H9 (cell line): ENCODE results near the gene KPNA1. TPM values are rescaled to one million over a fixed set of nuclear protein-coding genes. Genes with fewer than 3 reads are reported as not detected.

Experiments
- DNase-seq: peaks from one replicate; pipeline ENCODE4 v3.0.0-alpha.2; 2017
- H2AFZ ChIP-seq: one replicate; pipeline ENCODE4 v1.6.1; 2013; ENCODE audit warnings: mild to moderate bottlenecking, low read length, control low read depth, moderate library complexity
- H2AK5ac ChIP-seq: 2 replicates; pipeline ENCODE4 v1.6.1; 2013; ENCODE audit warnings: low read length, control low read depth, mixed read lengths; ENCODE audit not compliant: insufficient read length
- H2BK120ac ChIP-seq: one replicate; pipeline ENCODE4 v1.6.1; 2013; ENCODE audit warnings: low read depth, mild to moderate bottlenecking, low read length, control low read depth, inconsistent platforms; ENCODE audit not compliant: poor library complexity, severe bottlenecking
- H2BK12ac ChIP-seq: 2 replicates; pipeline ENCODE4 v1.6.1; 2013; ENCODE audit warnings: low read length, control low read depth, mixed read lengths, low read depth; ENCODE audit not compliant: insufficient read length
- H2BK15ac ChIP-seq: 2 replicates; pipeline ENCODE4 v1.6.1; 2013; ENCODE audit warnings: low read depth, low read length, control low read depth
- H2BK20ac ChIP-seq: one replicate; pipeline ENCODE4 v1.6.1; 2013; ENCODE audit warnings: low read depth, mild to moderate bottlenecking, low read length, control low read depth, inconsistent platforms; ENCODE audit not compliant: poor library complexity, severe bottlenecking
- H2BK5ac ChIP-seq: 2 replicates; pipeline ENCODE4 v1.6.1; 2013; ENCODE audit warnings: low read length, control low read depth, mixed read lengths; ENCODE audit not compliant: insufficient read length
- H3K14ac ChIP-seq: 2 replicates; pipeline ENCODE4 v1.6.1; 2013; ENCODE audit warnings: low read length, control low read depth; ENCODE audit not compliant: insufficient read depth
- H3K18ac ChIP-seq: 2 replicates; pipeline ENCODE4 v1.6.1; 2013; ENCODE audit warnings: low read depth, mild to moderate bottlenecking, mixed read lengths, low read length, control low read depth; ENCODE audit not compliant: insufficient read length
- H3K23ac ChIP-seq: 2 replicates; pipeline ENCODE4 v1.6.1; 2013; ENCODE audit warnings: low read length, control low read depth, mixed read lengths, low read depth; ENCODE audit not compliant: insufficient read length
- H3K23me2 ChIP-seq: 2 replicates; pipeline ENCODE4 v1.6.1; 2013; ENCODE audit warnings: low read depth, mild to moderate bottlenecking, mixed read lengths, low read length, control low read depth; ENCODE audit not compliant: insufficient read length, poor library complexity, severe bottlenecking
- H3K27ac ChIP-seq: 2 replicates; pipeline ENCODE4 v1.5.1; 2013; ENCODE audit warnings: low read length, control low read depth, mixed read lengths, low read depth; ENCODE audit not compliant: insufficient read length
- H3K27me3 ChIP-seq: 2 replicates; pipeline ENCODE4 v1.6.1; 2013; ENCODE audit warnings: low read length, control low read depth, inconsistent platforms; ENCODE audit not compliant: insufficient read depth
- H3K4ac ChIP-seq: 2 replicates; pipeline ENCODE4 v1.6.1; 2013; ENCODE audit warnings: low read depth, mild to moderate bottlenecking, control low read depth, inconsistent platforms, low read length, moderate library complexity
- H3K4me1 ChIP-seq: 2 replicates; pipeline ENCODE4 v1.6.1; 2013; ENCODE audit warnings: low read length, control low read depth, inconsistent platforms; ENCODE audit not compliant: insufficient read depth
- H3K4me2 ChIP-seq: 2 replicates; pipeline ENCODE4 v1.6.1; 2013; ENCODE audit warnings: low read length, control low read depth, mixed read lengths; ENCODE audit not compliant: insufficient read length, insufficient read depth
- H3K56ac ChIP-seq: 2 replicates; pipeline ENCODE4 v1.6.1; 2013; ENCODE audit warnings: low read depth, mild to moderate bottlenecking, mixed read lengths, low read length, control low read depth; ENCODE audit not compliant: insufficient read length
- H3K79me1 ChIP-seq: 2 replicates; pipeline ENCODE4 v1.6.1; 2013; ENCODE audit warnings: low read depth, mild to moderate bottlenecking, moderate library complexity, low read length, control low read depth, inconsistent platforms; ENCODE audit not compliant: insufficient read depth, poor library complexity, severe bottlenecking
- H3K79me2 ChIP-seq: 2 replicates; pipeline ENCODE4 v1.6.1; 2013; ENCODE audit warnings: low read length, control low read depth, inconsistent platforms; ENCODE audit not compliant: insufficient read depth
- H3K9ac ChIP-seq: 2 replicates; pipeline ENCODE4 v1.6.1; 2013; ENCODE audit warnings: low read length, control low read depth, mixed read lengths; ENCODE audit not compliant: insufficient read length; ENCODE audit errors: extremely low read depth
- H3K9me3 ChIP-seq: one replicate; pipeline ENCODE4 v1.6.1; 2013; ENCODE audit warnings: low read depth, low read length, inconsistent platforms; ENCODE audit not compliant: control insufficient read depth
- H3T11ph ChIP-seq: one replicate; pipeline ENCODE4 v1.6.1; 2013; ENCODE audit warnings: mild to moderate bottlenecking, low read length, control low read depth, inconsistent platforms
- H4K20me1 ChIP-seq: one replicate; pipeline ENCODE4 v1.6.1; 2013; ENCODE audit not compliant: control insufficient read depth, insufficient read length, insufficient read depth
- H4K5ac ChIP-seq: 2 replicates; pipeline ENCODE4 v1.6.1; 2013; ENCODE audit warnings: low read depth, mild to moderate bottlenecking, mixed read lengths, low read length, control low read depth; ENCODE audit not compliant: insufficient read length
- H4K8ac ChIP-seq: replicated peaks from 2 replicates; pipeline ENCODE4 v1.6.1; 2013; ENCODE audit warnings: low read length, control low read depth, mixed read lengths, low read depth; ENCODE audit not compliant: insufficient read length
- H4K91ac ChIP-seq: 2 replicates; pipeline ENCODE4 v1.6.1; 2013; ENCODE audit warnings: low read depth, mild to moderate bottlenecking, moderate library complexity, mixed read lengths, low read length, control low read depth; ENCODE audit not compliant: insufficient read length
- H3K27ac Mint-ChIP-seq, 3 experiments: 2 replicates in 2 of 3; 3 replicates in 1 of 3; pipeline ENCODE4 v1.8.0; 2020 to 2021; ENCODE audit warnings: mixed read lengths in 3 of 3, mild to moderate bottlenecking in 1 of 3, moderate library complexity in 1 of 3
- H3K27me3 Mint-ChIP-seq: 2 replicates; pipeline ENCODE4 v1.8.0; 2021; ENCODE audit warnings: low read depth, mild to moderate bottlenecking, moderate library complexity, mixed read lengths
- H3K36me3 Mint-ChIP-seq, 3 experiments: 2 replicates in 2 of 3; 3 replicates in 1 of 3; pipeline ENCODE4 v1.8.0; 2020 to 2021; ENCODE audit warnings: low read depth in 3 of 3, mixed read lengths in 3 of 3; ENCODE audit not compliant: insufficient read depth in 1 of 3
- H3K4me1 Mint-ChIP-seq, 2 experiments: 2 replicates each; pipeline ENCODE4 v1.8.0; 2020; ENCODE audit warnings: mixed read lengths in 2 of 2
- H3K4me3 Mint-ChIP-seq, 2 experiments: 2 replicates in 1 of 2; 3 replicates in 1 of 2; pipeline ENCODE4 v1.8.0; 2020 to 2021; ENCODE audit warnings: mild to moderate bottlenecking in 2 of 2, mixed read lengths in 2 of 2, moderate library complexity in 1 of 2
- H3K9me3 Mint-ChIP-seq, 2 experiments: 2 replicates in 1 of 2; 3 replicates in 1 of 2; pipeline ENCODE4 v1.8.0; 2020; ENCODE audit warnings: mild to moderate bottlenecking in 2 of 2, mixed read lengths in 2 of 2, moderate library complexity in 1 of 2
- CTCF ChIP-seq: fragments of 200-600 bp; sonication (generic); conservative IDR thresholded peaks from 3 replicates; pipeline ENCODE4 v1.8.0; 2021; ENCODE audit warnings: antibody characterized with exemption, mild to moderate bottlenecking
- WGBS: extraction: QIAGEN DNeasy Blood & Tissue Kit; methylation state at CpG from one replicate; pipeline ENCODE4 v1.1.7; 2013; ENCODE audit warnings: missing lambda C conversion rate, low lambda C conversion rate, mixed read lengths; ENCODE audit not compliant: insufficient read length; ENCODE audit errors: extremely low coverage; 5-methylcytosine and 5-hydroxymethylcytosine counted together
- total RNA-seq: library from RNA; stranded (reverse); gene quantifications from 2 replicates; pipeline ENCODE4 v1.2.1, GENCODE V29; 2021

The KPNA1 gene
- total RNA-seq, 1 experiment from 2014 or later, result 71.7 TPM

- Histone ChIP-seq H3T11ph (no peak overlapping the region), H2BK120ac (no peak overlapping the region), H3K14ac (no peak overlapping the region), H2BK12ac (no peak overlapping the region), H4K20me1 (no peaks in the 10 kb centered on the region), H4K91ac (no peak overlapping the region), H3K18ac (no peak overlapping the region), H3K4me2 (no peak overlapping the region), H3K56ac (no peak overlapping the region), H3K9me3 (no peaks in the 10 kb centered on the region), H3K4ac (no peak overlapping the region), H4K8ac (no peak overlapping the region), H2AFZ (no peak overlapping the region), H3K9ac (no peak overlapping the region), H4K5ac (no peak overlapping the region), H3K79me2 (peaks cover 5% of the 10 kb centered on the region; the same call in 1 of the 2 replicates), H3K23me2 (no peaks in the 10 kb centered on the region), H3K23ac (no peak overlapping the region), H3K79me1 (no peaks in the 10 kb centered on the region), H2BK15ac (no peak overlapping the region), H3K4me1 (no peaks in the 10 kb centered on the region), H2BK20ac (no peak overlapping the region), H3K27me3 (no peaks in the 10 kb centered on the region), H2BK5ac (no peak overlapping the region), H3K27ac (no peak overlapping the region), H2AK5ac (no peak overlapping the region)
- H3K27ac Mint-ChIP-seq, result no peak overlapping the region
- no peaks in the 10 kb centered on the region for H3K9me3 Mint-ChIP-seq
- WGBS, result no CpG with 5 or more reads among the region's 3 CpGs
- no peaks in the 10 kb centered on the region for H3K27me3 Mint-ChIP-seq
- no peak overlapping the region for H3K4me3 Mint-ChIP-seq
- no peak for TF ChIP-seq CTCF
- DNase-seq, result no peak
- H3K4me1 Mint-ChIP-seq, result peaks cover 3 to 9% of the 10 kb centered on the region in 2 experiments; a peak in 2 of 4 replicates
- no peaks in the 10 kb centered on the region for H3K36me3 Mint-ChIP-seq
These were observed 33.3 kb downstream of the KPNA1 start for GRCh38 chr3:122481390-122481789.
